MCF 10A (cell line): ENCODE data around the gene FAM185A. TPM values are rescaled to one million over a fixed set of nuclear protein-coding genes. Genes with fewer than 3 reads are reported as not detected.

Source experiments
- BruUV-seq: library from RNA; stranded (reverse); fragments of 400-500 nt; replicated peaks from 2 replicates; lab custom pipeline; 2021; lab: Mats Ljungman, UMichigan
- CTCF ChIA-PET: fragments of 300-600 bp; sonication (Branson Sonifier 250); formaldehyde crosslinking; extraction: SDS; loops from one replicate; lab custom pipeline; 2021; ENCODE audit warnings: antibody characterized with exemption, inconsistent platforms; lab: Yijun Ruan, JAX
- POLR2A ChIA-PET: fragments of 300-600, 350-650 bp; sonication (Branson Sonifier 250); formaldehyde crosslinking; extraction: SDS; loops from one replicate; lab custom pipeline; 2020; ENCODE audit warnings: antibody characterized with exemption, inconsistent platforms; lab: Yijun Ruan, JAX
- DNase-seq: peaks from one replicate; pipeline ENCODE4 v3.0.0-alpha.2; 2018; ENCODE audit not compliant: unreplicated experiment
- H3K27ac Mint-ChIP-seq: one replicate; pipeline ENCODE4 v1.8.0; 2022; ENCODE audit warnings: mild to moderate bottlenecking, low read depth, mixed read lengths; ENCODE audit not compliant: unreplicated experiment
- H3K27me3 Mint-ChIP-seq: one replicate; pipeline ENCODE4 v1.8.0; 2022; ENCODE audit warnings: mixed read lengths; ENCODE audit not compliant: insufficient read depth, unreplicated experiment
- H3K36me3 Mint-ChIP-seq: one replicate; pipeline ENCODE4 v1.8.0; 2022; ENCODE audit warnings: mild to moderate bottlenecking, moderate library complexity, mixed read lengths; ENCODE audit not compliant: insufficient read depth, unreplicated experiment
- H3K4me1 Mint-ChIP-seq: one replicate; pipeline ENCODE4 v1.8.0; 2022; ENCODE audit warnings: mixed read lengths; ENCODE audit not compliant: insufficient read depth, unreplicated experiment
- H3K4me3 Mint-ChIP-seq: one replicate; pipeline ENCODE4 v1.8.0; 2022; ENCODE audit warnings: mild to moderate bottlenecking, moderate library complexity, mixed read lengths; ENCODE audit not compliant: unreplicated experiment
- H3K9me3 Mint-ChIP-seq: one replicate; pipeline ENCODE4 v1.8.0; 2022; ENCODE audit warnings: mixed read lengths; ENCODE audit not compliant: unreplicated experiment
- intact Hi-C: fragments of 100-400 bp; cut with micrococcal nuclease; formaldehyde crosslinking; loops from 2 replicates; pipeline ENCODE4 v1.14.1; 2022
- total RNA-seq: library from RNA; stranded (reverse); gene quantifications from 2 replicates; pipeline ENCODE4 v1.2.3, GENCODE V29; 2022
- TF ChIP-seq, protein P1 (sequence below): fragments of 200-600 bp; IDR thresholded peaks from one replicate; pipeline ENCODE4 v1.8.0; 2022; ENCODE audit warnings: antibody characterized with exemption, mild to moderate bottlenecking; ENCODE audit not compliant: unreplicated experiment

Gene FAM185A
- total RNA-seq, 1 experiment from 2014 or later: 8.9 TPM

DNA sequence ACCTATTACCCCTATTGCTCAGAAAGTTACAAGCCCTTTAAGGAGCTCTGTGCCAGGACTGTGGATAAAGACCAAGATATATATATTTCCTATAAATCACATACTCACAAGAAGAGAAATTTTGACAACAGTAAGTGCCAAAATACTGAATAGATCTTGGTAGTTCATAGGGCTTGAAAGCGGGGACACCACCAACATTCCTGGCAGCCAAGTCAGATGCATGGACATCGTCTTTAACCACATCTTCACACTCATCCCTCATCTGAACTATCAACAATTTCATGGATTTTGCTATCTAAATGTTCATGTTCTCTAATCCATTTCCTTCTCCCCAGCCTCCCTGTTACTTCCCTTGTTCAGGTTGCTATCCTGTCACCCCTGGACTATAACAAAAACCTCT lies 96.5 kb downstream of the FAM185A start:
- TF ChIP-seq, protein P1, sequence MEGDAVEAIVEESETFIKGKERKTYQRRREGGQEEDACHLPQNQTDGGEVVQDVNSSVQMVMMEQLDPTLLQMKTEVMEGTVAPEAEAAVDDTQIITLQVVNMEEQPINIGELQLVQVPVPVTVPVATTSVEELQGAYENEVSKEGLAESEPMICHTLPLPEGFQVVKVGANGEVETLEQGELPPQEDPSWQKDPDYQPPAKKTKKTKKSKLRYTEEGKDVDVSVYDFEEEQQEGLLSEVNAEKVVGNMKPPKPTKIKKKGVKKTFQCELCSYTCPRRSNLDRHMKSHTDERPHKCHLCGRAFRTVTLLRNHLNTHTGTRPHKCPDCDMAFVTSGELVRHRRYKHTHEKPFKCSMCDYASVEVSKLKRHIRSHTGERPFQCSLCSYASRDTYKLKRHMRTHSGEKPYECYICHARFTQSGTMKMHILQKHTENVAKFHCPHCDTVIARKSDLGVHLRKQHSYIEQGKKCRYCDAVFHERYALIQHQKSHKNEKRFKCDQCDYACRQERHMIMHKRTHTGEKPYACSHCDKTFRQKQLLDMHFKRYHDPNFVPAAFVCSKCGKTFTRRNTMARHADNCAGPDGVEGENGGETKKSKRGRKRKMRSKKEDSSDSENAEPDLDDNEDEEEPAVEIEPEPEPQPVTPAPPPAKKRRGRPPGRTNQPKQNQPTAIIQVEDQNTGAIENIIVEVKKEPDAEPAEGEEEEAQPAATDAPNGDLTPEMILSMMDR: no peak
- Mint-ChIP-seq H3K4me3 (no peak overlapping the region), H3K27me3 (no peaks in the 10 kb centered on the region), H3K9me3 (no peaks in the 10 kb centered on the region), H3K36me3 (peaks cover 6% of the 10 kb centered on the region), H3K4me1 (no peaks in the 10 kb centered on the region), H3K27ac (no peak overlapping the region)
- DNase-seq: no peak
- POLR2A ChIA-PET: interaction anchor here (1.7 kb wide), 1 partner anchor 10 kb away, joined by 4 read pairs; no protein-coding TSS in a partner anchor
- BruUV-seq: no TSS peak
- intact Hi-C loops: no loop called here
- CTCF ChIA-PET: no interaction called here

DNA sequence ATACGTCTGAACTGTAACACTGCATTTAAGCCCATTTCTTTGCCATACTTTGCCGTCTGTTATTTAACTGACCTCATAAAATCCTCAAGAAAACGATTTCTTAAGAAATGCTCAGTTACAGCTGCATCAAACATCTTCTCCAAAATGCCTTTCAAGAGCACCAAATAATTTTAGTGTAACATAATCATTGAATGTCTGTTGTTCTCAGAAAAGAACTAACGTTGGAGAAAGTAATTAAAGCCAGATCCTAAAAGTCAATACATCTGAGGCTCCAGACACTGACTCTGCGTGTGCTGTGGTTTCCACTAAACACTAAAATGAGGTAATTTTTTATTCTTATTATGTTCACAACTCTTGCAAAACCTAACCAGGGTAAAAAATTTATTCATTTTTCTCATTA lies 100.3 kb downstream of the FAM185A start:
- POLR2A ChIA-PET: no interaction called here
- CTCF ChIA-PET: no interaction called here
- Mint-ChIP-seq H3K27me3 (no peaks in the 10 kb centered on the region), H3K4me1 (no peaks in the 10 kb centered on the region), H3K27ac (no peak overlapping the region), H3K36me3 (peaks cover 7% of the 10 kb centered on the region), H3K4me3 (no peak overlapping the region), H3K9me3 (no peaks in the 10 kb centered on the region)
- no TSS peak for BruUV-seq
- TF ChIP-seq, protein P1: no peak
- intact Hi-C loops: no loop called here
- DNase-seq: no peak

DNA sequence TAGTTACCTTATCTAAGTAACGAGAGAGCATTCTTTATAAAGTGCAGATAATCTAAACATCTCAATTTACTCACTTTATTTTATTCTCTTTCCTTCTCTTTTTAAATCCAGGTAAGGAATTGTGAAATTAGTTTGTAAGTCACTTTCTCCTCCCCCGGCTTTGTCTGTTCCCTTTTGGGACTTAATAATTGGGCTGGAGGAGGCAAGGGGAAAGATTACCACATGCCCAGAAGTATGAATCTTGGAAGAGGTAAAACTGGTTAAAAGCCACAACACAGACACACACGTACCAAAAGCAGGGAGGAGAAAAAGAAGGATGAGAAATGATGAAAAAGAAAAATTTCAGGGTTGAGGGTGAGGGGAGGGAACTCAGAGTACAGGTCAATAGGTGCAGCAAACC lies 100.7 kb downstream of the FAM185A start:
- POLR2A ChIA-PET: no interaction called here
- no peaks in the 10 kb centered on the region for H3K9me3 Mint-ChIP-seq
- H3K27me3 Mint-ChIP-seq: no peaks in the 10 kb centered on the region
- no peak overlapping the region for H3K27ac Mint-ChIP-seq
- CTCF ChIA-PET: no interaction called here
- H3K36me3 Mint-ChIP-seq: peaks cover 7% of the 10 kb centered on the region
- no peaks in the 10 kb centered on the region for H3K4me1 Mint-ChIP-seq
- no peak overlapping the region for H3K4me3 Mint-ChIP-seq
- no peak for DNase-seq
- no TSS peak for BruUV-seq
- TF ChIP-seq, protein P1: no peak
- intact Hi-C loops: no loop called here

DNA sequence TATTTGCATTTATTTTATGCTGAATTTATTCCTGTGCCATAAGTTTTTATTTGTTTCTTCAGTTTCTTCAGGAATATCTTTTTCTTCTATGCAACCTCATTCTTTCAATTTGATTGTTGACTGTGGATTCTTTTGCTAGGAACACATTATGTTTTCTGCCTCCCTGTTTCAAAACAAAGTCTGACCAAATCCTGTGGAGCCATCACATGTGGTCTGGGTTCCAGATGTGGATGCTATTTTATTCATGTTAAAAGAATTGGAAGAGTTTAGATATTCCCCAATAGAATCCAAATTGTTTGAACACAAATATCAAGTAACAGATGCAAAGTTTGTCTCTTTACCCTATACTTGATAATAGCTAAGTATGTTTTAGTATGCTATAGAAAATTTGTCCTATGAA lies 107.2 kb downstream of the FAM185A start:
- CTCF ChIA-PET: no interaction called here
- intact Hi-C loops: no loop called here
- Mint-ChIP-seq H3K27ac (no peak overlapping the region), H3K36me3 (peaks cover 7% of the 10 kb centered on the region), H3K27me3 (no peaks in the 10 kb centered on the region), H3K4me1 (peaks cover 6% of the 10 kb centered on the region), H3K4me3 (no peak overlapping the region), H3K9me3 (peaks cover 7% of the 10 kb centered on the region)
- DNase-seq: no peak
- TF ChIP-seq, protein P1: no peak
- POLR2A ChIA-PET: interaction anchor here (0.8 to 1.8 kb wide), 2 partner anchors 13 to 17 kb away, joined by 3 to 6 read pairs; no protein-coding TSS in a partner anchor
- no TSS peak for BruUV-seq

Other genes with a start within 250 kb of the FAM185A start
- gene RASA4B, start 231.2 kb upstream of the FAM185A start, total RNA-seq: 0.70 and 0.81 TPM in 2 replicates
- 17.4 and 20.0 TPM in 2 replicates for gene UPK3BL2, start 205.3 kb upstream of the FAM185A start, total RNA-seq
- 0.22 TPM in 1 of 2 replicates, not detected in the other for gene SPDYE2, start 197.8 kb upstream of the FAM185A start, total RNA-seq
- gene POLR2J3, start 176.4 kb upstream of the FAM185A start, total RNA-seq: 34.1 and 45.7 TPM in 2 replicates
- 2.1 and 4.0 TPM in 2 replicates for gene RASA4, start 132.2 kb upstream of the FAM185A start, total RNA-seq
- gene UPK3BL1, start 106.2 kb upstream of the FAM185A start, total RNA-seq: 16.1 and 22.6 TPM in 2 replicates
- gene SPDYE2B, start 98.7 kb upstream of the FAM185A start, total RNA-seq: not detected in 2 replicates
- 10.1 and 13.8 TPM in 2 replicates for gene POLR2J2, start 77.3 kb upstream of the FAM185A start, total RNA-seq
- gene LRRC17, start 164.0 kb downstream of the FAM185A start, total RNA-seq: 0.21 and 0.83 TPM in 2 replicates